Hepatocyte (in vitro differentiated cells): ENCODE results near the gene ATAD1. TPM values are rescaled to one million over a fixed set of nuclear protein-coding genes. Genes with fewer than 3 reads are reported as not detected.

Experiments
- DNase-seq: peaks from one replicate; pipeline ENCODE4 v3.0.0-alpha.2; 2016; ENCODE audit warnings: low spot score
- H2AFZ ChIP-seq: fragments of 200-600 bp; sonication (generic); 2 replicates; pipeline ENCODE4 v1.6.0; 2016; ENCODE audit warnings: antibody characterized with exemption, mild to moderate bottlenecking
- H3K27ac ChIP-seq: fragments of 200-600 bp; sonication (generic); 2 replicates; pipeline ENCODE4 v1.5.1; 2016; ENCODE audit warnings: mild to moderate bottlenecking
- H3K27me3 ChIP-seq: fragments of 200-600 bp; sonication (generic); 2 replicates; pipeline ENCODE4 v1.6.1; 2016
- H3K36me3 ChIP-seq: fragments of 200-600 bp; sonication (generic); replicated peaks from 2 replicates; pipeline ENCODE4 v1.5.1; 2016; ENCODE audit warnings: low read depth; ENCODE audit not compliant: insufficient read depth
- H3K4me1 ChIP-seq: fragments of 200-600 bp; sonication (generic); 2 replicates; pipeline ENCODE4 v1.5.1; 2016; ENCODE audit warnings: mild to moderate bottlenecking, moderate library complexity; ENCODE audit not compliant: insufficient read depth
- H3K4me2 ChIP-seq: fragments of 200-600 bp; sonication (generic); 2 replicates; pipeline ENCODE4 v1.6.0; 2016
- H3K4me3 ChIP-seq: fragments of 200-600 bp; sonication (generic); 2 replicates; pipeline ENCODE4 v1.5.1; 2016; ENCODE audit warnings: mild to moderate bottlenecking
- H3K79me2 ChIP-seq: fragments of 200-600 bp; sonication (generic); 2 replicates; pipeline ENCODE4 v1.6.0; 2017; ENCODE audit warnings: mild to moderate bottlenecking
- H3K9me2 ChIP-seq: fragments of 200-600 bp; sonication (generic); replicated peaks from 2 replicates; pipeline ENCODE4 v1.6.0; 2017; ENCODE audit warnings: mild to moderate bottlenecking; ENCODE audit not compliant: insufficient read depth
- H3K9me3 ChIP-seq: fragments of 200-600 bp; sonication (generic); 2 replicates; pipeline ENCODE4 v1.5.1; 2016; ENCODE audit warnings: low read depth, mild to moderate bottlenecking
- H4K20me1 ChIP-seq: fragments of 200-600 bp; sonication (generic); 2 replicates; pipeline ENCODE4 v1.6.0; 2016; ENCODE audit warnings: mild to moderate bottlenecking; ENCODE audit not compliant: insufficient read depth, poor library complexity, severe bottlenecking
- EZH2 ChIP-seq: fragments of 200-600 bp; sonication (generic); IDR thresholded peaks from 2 replicates; pipeline ENCODE4 v1.6.1; 2016; ENCODE audit warnings: antibody characterized with exemption, mild to moderate bottlenecking, borderline replicate concordance
- EZH2phosphoT487 ChIP-seq: fragments of 200-600 bp; sonication (generic); IDR thresholded peaks from one replicate; pipeline ENCODE4 v1.6.1; 2018; ENCODE audit warnings: antibody characterized with exemption, mild to moderate bottlenecking, low read depth, moderate library complexity; ENCODE audit not compliant: unreplicated experiment, severe bottlenecking
- WGBS: methylation state at CpG from one replicate; pipeline ENCODE4 v1.1.6; 2016; ENCODE audit warnings: low lambda C conversion rate; ENCODE audit errors: missing lambda C conversion rate; 5-methylcytosine and 5-hydroxymethylcytosine counted together
- polyA plus RNA-seq: library from polyadenylated mRNA; unstranded; fragments of >200 nt; fragmentation: Nextera tagmentation; extraction: Ambion mirVana; gene quantifications from 2 replicates; pipeline ENCODE4 v1.2.1, GENCODE V29; 2016
- total RNA-seq: library from RNA; depleted of rRNA; stranded (reverse); fragments of >200 nt; gene quantifications from 2 replicates; pipeline ENCODE4 v1.2.3, GENCODE V29; 2014
- TF ChIP-seq, protein P1 (sequence below): fragments of 200-600 bp; sonication (generic); IDR thresholded peaks from 2 replicates; pipeline ENCODE4 v1.5.1; 2016; ENCODE audit warnings: antibody characterized with exemption, mild to moderate bottlenecking; ENCODE audit not compliant: poor library complexity

Gene ATAD1
- total and polyA plus RNA-seq, 2 experiments from 2014 or later = 33.4 to 50.7 TPM

DNA sequence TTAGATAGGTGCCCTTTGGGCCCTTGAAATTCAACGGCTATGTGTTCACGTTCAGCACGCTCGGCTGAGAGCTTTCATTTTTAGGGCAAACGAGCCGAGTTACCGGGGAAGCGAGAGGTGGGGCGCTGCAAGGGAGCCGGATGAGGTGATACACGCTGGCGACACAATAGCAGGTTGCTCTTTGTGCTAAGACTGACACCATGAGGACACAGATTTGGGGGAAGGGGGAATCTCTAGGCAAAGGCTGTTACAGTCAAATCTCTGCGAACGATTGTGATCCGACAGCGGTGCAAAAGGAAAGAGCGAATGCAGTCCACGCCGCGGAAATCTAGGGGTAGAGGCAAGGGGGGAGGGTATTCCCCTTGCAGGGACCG, 44.6 kb upstream of the ATAD1 start:
- peak overlapping the region; percentile 98 for H3K27ac ChIP-seq
- H4K20me1 ChIP-seq = peaks cover 34% of the 10 kb centered on the region
- H2AFZ ChIP-seq = peak overlapping the region; percentile 86
- H3K79me2 ChIP-seq = peaks cover 36% of the 10 kb centered on the region
- H3K27me3 ChIP-seq = no peaks in the 10 kb centered on the region
- H3K9me2 ChIP-seq = no peaks in the 10 kb centered on the region
- peak overlapping the region; percentile 93 for H3K4me2 ChIP-seq
- H3K4me3 ChIP-seq = peak overlapping the region; percentile 81
- no peaks in the 10 kb centered on the region for H3K36me3 ChIP-seq
- no peak for TF ChIP-seq EZH2
- no peak for TF ChIP-seq EZH2phosphoT487
- TF ChIP-seq, protein P1, sequence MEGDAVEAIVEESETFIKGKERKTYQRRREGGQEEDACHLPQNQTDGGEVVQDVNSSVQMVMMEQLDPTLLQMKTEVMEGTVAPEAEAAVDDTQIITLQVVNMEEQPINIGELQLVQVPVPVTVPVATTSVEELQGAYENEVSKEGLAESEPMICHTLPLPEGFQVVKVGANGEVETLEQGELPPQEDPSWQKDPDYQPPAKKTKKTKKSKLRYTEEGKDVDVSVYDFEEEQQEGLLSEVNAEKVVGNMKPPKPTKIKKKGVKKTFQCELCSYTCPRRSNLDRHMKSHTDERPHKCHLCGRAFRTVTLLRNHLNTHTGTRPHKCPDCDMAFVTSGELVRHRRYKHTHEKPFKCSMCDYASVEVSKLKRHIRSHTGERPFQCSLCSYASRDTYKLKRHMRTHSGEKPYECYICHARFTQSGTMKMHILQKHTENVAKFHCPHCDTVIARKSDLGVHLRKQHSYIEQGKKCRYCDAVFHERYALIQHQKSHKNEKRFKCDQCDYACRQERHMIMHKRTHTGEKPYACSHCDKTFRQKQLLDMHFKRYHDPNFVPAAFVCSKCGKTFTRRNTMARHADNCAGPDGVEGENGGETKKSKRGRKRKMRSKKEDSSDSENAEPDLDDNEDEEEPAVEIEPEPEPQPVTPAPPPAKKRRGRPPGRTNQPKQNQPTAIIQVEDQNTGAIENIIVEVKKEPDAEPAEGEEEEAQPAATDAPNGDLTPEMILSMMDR = no peak
- WGBS = 2% methylated on average over 21 of the region's 21 CpGs
- no peaks in the 10 kb centered on the region for H3K9me3 ChIP-seq
- H3K4me1 ChIP-seq = no peaks in the 10 kb centered on the region
- DNase-seq = no peak

DNA sequence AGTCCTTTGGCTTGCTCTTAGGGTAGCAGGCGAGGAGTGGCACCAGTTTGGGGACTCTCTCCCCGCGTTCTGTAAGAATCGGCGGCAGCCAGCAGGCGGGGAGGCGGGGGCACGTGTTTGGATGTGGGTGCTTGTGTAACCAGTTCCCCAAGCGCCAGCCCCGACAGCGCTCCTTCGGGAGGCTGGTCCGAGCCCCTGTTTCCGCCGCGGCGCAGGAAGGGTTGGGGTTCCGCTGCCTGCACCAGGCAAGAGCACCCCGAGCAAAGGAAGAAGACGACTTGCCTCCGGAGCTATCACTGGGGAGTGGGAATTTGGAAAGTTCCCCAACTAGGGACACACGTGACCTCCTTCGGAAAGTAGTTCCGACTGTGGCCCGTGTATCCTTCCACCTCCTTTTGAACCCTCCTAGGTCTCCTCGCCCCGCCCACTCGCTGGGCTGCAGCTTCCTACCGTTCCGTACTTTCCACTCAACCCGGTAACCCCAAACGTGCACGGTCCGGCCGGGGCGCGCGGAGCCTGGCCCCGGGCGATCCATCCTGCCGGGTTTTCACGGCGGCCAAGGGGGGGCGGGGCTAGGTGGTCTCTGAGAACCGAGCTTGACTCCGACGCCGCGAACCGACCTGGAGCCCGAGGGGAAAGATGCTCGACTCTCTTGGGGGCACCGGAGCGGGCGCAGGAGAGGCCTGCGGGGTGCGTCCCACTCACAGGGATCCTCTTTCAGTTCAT, 44.1 kb upstream of the ATAD1 start:
- under 1% methylated on average over 57 of the region's 57 CpGs for WGBS
- peak overlapping the region; percentile 87 for H2AFZ ChIP-seq
- H3K9me2 ChIP-seq = no peaks in the 10 kb centered on the region
- peaks cover 31% of the 10 kb centered on the region for H3K79me2 ChIP-seq
- peak overlapping the region; percentile 81 for H3K4me3 ChIP-seq
- H3K27me3 ChIP-seq = no peaks in the 10 kb centered on the region
- H3K27ac ChIP-seq = peak overlapping the region; percentile 98
- H3K4me1 ChIP-seq = no peaks in the 10 kb centered on the region
- H4K20me1 ChIP-seq = peaks cover 28% of the 10 kb centered on the region
- DNase-seq = peak; percentile 98
- H3K36me3 ChIP-seq = no peaks in the 10 kb centered on the region
- H3K9me3 ChIP-seq = no peaks in the 10 kb centered on the region
- peak overlapping the region; percentile 93 for H3K4me2 ChIP-seq
- TF ChIP-seq, protein P1 = no peak
- TF ChIP-seq EZH2phosphoT487 = no peak
- no peak for TF ChIP-seq EZH2

DNA sequence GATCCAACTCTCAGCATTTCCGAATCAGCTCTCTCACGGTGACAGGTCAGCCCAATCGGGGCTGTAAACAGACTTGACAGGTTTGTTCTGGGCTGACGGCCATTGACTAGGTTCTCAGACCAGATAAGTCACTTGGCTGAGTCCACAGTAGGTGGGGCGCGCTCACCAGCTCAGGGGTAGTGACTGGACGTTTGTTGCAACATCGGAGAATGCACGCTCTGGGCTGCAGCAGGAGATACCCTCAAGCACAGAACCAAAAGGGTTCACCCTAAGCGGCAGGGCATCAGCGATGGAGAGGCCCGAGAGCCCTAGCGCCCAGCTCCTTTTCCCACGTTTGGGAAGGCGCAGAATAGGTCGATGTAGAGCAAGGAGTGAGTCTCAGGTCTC, 43.5 kb upstream of the ATAD1 start:
- 4% methylated on average over 16 of the region's 16 CpGs for WGBS

More for the DNA sequence above, 43.5 kb upstream of the ATAD1 start:
- DNase-seq = peak; percentile 87
- Histone ChIP-seq H3K36me3 (no peaks in the 10 kb centered on the region), H3K27ac (peak overlapping the region; percentile 98), H3K4me3 (peak overlapping the region; percentile 81), H3K9me2 (no peaks in the 10 kb centered on the region), H4K20me1 (peaks cover 23% of the 10 kb centered on the region), H3K4me2 (peak overlapping the region; percentile 93), H2AFZ (peak overlapping the region; percentile 87), H3K4me1 (no peaks in the 10 kb centered on the region), H3K79me2 (peaks cover 25% of the 10 kb centered on the region), H3K27me3 (no peaks in the 10 kb centered on the region), H3K9me3 (no peaks in the 10 kb centered on the region)
- no peak for TF ChIP-seq EZH2
- TF ChIP-seq, protein P1 = peak; percentile 34
